ENCODE data around the gene PAQR8. TPM values are rescaled to one million over a fixed set of nuclear protein-coding genes. Genes with fewer than 3 reads are reported as not detected.

Gene PAQR8
- total and polyA plus RNA-seq, 2 of the 4 experiments (the other 2 are of a cell fraction) = 1.4 to 1.6 TPM

GRCh38 chr6:52324189-52324588 lies 37.8 kb upstream of the PAQR8 start:
- no peak overlapping the region for H2BK15ac ChIP-seq (ENCODE audit: low read depth, low read length)
- ATAC-seq (ENCODE audit: low read depth) = no peak
- POLR2A ChIA-PET (ENCODE audit: unreplicated experiment) = no interaction called here
- H3K36me3 ChIP-seq (ENCODE audit: control insufficient read depth, insufficient read depth, low read length) = no peaks in the 10 kb centered on the region
- no peak for TF ChIP-seq MXI1 (IDR thresholded peaks at IDR 0.05; ENCODE audit: borderline replicate concordance, low read depth, low read length)
- no peak for TF ChIP-seq FOS (IDR thresholded peaks at IDR 0.05; ENCODE audit: low read depth, low read length)
- no peak for TF ChIP-seq ELK1 (IDR thresholded peaks at IDR 0.05; ENCODE audit: borderline replicate concordance, low read depth, low read length)
- H2BK20ac ChIP-seq (ENCODE audit: low read depth, low read length) = no peak overlapping the region
- no peak overlapping the region for H2BK5ac ChIP-seq (ENCODE audit: low read depth, low read length, poor library complexity, severe bottlenecking)
- H2BK120ac ChIP-seq (ENCODE audit: low read depth, low read length) = no peak overlapping the region
- no peak overlapping the region for H3K9ac ChIP-seq (ENCODE audit: low read depth, low read length)
- H3K4ac ChIP-seq (ENCODE audit: low read depth, low read length) = no peak overlapping the region
- DNase-seq = no peak
- H3K27ac ChIP-seq (ENCODE audit: insufficient read depth, low read length) = no peak overlapping the region
- no peak overlapping the region for H3K23ac ChIP-seq (ENCODE audit: low read depth, low read length)
- H3K18ac ChIP-seq (ENCODE audit: low read depth, low read length) = no peak overlapping the region
- H2AFZ ChIP-seq (replicated peaks; ENCODE audit: low read length, poor library complexity) = no peak overlapping the region
- intact Hi-C loops (cut with micrococcal nuclease) (no loop called here), dilution Hi-C loops (cut with HindIII; ENCODE audit: low sequenced_read_pairs, unreplicated experiment) (no loop called here), in situ Hi-C loops (cut with MboI; ENCODE audit: low sequenced_read_pairs) (no loop called here)
- H3K4me1 ChIP-seq (ENCODE audit: control insufficient read depth, insufficient read depth, low read length) = no peaks in the 10 kb centered on the region; the same call in 1 of the 2 replicates
- H3K9me3 ChIP-seq (ENCODE audit: control insufficient read depth, insufficient read depth, low read length) = no peaks in the 10 kb centered on the region
- no peak overlapping the region for H2AK9ac ChIP-seq (replicated peaks; ENCODE audit: low read depth, low read length, poor library complexity)
- H3K4me2 ChIP-seq (ENCODE audit: low read depth, low read length) = no peak overlapping the region
- H3K27me3 ChIP-seq (ENCODE audit: control insufficient read depth, insufficient read depth, low read length) = peaks cover 21% of the 10 kb centered on the region
- no peak overlapping the region for H3K56ac ChIP-seq (ENCODE audit: extremely low read depth, insufficient read depth, low read length)
- BruUV-seq (replicated peaks) = no TSS peak
- no peak overlapping the region for H4K5ac ChIP-seq (ENCODE audit: low read depth, low read length)
- WGBS, 2 experiments (ENCODE audit: extremely low coverage in 2 of 2, insufficient read length in 1 of 2) = no CpG with 5 or more reads among the region's 6 CpGs
- H3K14ac ChIP-seq (replicated peaks; ENCODE audit: low read depth, low read length) = no peak overlapping the region
- no peak overlapping the region for H4K91ac ChIP-seq (ENCODE audit: insufficient read depth, low read depth, low read length)
- H3K9me1 ChIP-seq (ENCODE audit: insufficient read depth, low read length) = no peaks in the 10 kb centered on the region
- H2AK5ac ChIP-seq (ENCODE audit: low read depth, low read length) = no peak overlapping the region
- H4K8ac ChIP-seq (ENCODE audit: low read depth in 2 of 2, low read length in 2 of 2) = no peak overlapping the region
- H3K4me3 ChIP-seq (ENCODE audit: insufficient read depth, low read depth, low read length) = no peak overlapping the region
- H3K79me1 ChIP-seq (ENCODE audit: low read depth in 1 of 2, low read length in 2 of 2) = no peaks in the 10 kb centered on the region
- H4K20me1 ChIP-seq (ENCODE audit: insufficient read depth, low read length) = no peaks in the 10 kb centered on the region
- CTCF ChIA-PET = no interaction called here
